ENCODE data around the gene KRTAP10-6.
"Not testable (repeated sequence)": the region's sequence is repeated elsewhere in the genome, so short reads cannot be mapped to it uniquely, and the experiment has no call there.

KRTAP10-6 gene, protein sequence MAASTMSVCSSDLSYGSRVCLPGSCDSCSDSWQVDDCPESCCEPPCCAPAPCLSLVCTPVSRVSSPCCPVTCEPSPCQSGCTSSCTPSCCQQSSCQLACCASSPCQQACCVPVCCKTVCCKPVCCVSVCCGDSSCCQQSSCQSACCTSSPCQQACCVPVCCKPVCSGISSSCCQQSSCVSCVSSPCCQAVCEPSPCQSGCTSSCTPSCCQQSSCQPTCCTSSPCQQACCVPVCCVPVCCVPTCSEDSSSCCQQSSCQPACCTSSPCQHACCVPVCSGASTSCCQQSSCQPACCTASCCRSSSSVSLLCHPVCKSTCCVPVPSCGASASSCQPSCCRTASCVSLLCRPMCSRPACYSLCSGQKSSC

DNA sequence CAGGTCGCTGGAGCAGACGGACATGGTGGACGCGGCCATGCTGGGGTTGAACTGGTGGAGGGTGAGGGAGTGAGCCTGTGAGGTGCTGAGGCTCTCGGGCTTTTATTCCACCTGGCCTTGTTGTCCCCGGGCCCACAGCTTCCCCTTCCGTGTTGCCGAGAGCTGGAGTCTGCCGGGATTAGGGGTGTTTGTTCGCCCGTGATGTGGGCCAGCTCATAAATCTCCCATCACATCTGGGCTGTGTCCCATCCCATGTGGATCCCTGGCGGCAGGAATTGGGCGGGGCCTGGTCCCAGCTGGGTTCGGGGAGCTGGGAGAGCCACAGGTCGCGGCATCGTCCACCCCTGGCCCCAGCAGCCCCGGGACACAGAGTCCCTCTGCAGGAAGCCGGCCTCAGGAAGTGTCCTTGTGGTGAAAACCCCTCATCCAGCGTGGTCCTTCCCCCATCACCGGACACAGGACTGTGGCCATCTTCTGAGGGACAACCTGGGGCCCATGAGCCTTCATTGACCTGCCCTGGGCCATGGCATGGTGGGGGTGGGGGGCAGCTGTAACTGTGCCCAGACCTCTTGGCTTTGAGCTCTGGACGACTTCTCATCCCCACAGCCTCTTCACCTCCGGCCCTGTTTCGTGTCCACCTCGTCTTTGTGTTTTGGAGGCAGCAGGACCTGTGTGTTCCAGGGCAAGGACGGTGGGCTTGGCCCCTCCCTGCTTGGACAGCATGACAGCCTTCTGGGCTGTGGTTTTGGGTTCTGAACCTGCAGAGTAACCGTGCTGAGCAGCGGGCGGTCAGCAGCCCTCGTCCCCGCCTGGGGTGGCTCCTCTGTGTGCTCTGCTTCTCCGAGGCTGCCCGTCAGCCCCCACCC lies at the start of gene KRTAP10-6:
KRTAP10-6 (minus strand) TSS at position 60 of the 866 bp plus-strand sequence; CDS start at position 39, 21 bp downstream.
- no peak for DNase-seq

DNA sequence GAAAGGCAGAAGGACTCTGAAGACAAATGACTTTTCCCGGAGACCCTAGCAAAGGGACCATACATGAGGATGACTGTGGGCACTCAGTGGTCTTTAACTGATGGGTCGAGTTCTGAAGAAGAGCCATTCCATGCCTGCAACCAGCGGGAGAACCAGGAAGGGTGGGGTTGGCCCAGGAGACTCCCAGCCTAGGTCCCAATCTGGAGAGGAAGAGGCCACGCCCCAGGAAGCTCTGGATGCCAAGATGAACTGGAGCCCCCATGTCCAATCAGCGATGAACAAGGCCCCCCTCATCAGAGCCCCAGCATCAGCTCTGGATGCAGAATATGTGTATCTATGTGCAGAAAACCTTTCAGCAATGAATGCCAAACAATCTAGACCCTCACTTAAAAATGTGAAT lies 48.5 kb upstream of the KRTAP10-6 start:
- DNase-seq, result no peak

DNA sequence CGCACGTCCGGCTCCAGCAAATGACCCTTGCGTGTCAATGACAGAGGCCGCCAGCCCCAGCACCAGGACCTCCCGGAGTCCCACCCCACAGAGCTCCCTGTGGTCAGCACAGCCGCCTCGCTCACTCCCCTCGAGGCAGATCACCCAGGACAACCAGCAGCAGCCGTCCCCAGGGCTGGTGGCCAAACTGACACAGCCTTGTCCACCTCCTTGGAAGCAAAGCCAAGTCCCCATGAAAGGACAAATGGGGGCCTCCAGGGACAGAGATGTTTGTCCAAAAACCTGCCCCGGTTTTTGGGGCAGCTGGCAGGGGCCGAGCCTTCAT lies 47.0 kb upstream of the KRTAP10-6 start:
- no peak for DNase-seq

DNA sequence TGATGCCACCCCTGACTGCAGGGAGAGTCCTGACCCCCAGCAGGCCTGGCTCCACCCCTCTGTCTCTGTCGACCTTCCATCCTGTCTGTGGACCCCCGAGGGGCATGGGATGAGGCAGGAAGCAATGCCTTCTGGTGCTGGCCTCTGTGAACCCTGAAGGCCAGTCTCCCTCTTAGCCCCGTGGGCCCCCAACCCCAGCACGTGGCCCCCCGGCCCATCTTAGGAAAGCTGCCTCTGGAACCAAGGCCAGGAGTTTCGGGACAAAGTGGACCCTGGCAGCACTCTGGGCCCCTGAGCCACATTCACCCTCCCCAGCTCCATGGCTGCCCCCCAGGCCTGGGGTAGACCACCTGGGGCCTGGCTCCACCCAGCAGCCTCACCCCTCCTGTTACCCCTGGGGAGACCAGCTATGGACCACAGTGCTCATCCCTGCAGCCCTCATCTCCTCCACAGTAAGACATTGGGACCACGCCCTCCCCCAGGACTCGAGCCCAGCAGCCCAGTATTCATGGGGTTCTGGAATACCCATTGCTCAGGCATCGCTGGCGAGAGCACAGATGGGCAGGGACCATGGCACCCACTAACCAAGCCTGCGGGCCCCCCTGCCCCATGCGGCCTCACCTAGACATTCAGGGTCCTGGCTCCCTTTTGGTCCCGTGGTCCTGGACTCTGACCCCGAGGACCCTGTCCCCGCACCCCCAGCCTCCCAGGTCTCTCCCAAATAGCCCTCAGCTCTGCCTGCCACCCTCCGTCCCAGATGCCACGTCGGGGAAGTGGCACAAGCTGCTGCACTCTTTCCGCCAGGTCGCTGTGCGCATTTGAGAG lies 46.4 kb upstream of the KRTAP10-6 start:
- not testable (repeated sequence) for DNase-seq

DNA sequence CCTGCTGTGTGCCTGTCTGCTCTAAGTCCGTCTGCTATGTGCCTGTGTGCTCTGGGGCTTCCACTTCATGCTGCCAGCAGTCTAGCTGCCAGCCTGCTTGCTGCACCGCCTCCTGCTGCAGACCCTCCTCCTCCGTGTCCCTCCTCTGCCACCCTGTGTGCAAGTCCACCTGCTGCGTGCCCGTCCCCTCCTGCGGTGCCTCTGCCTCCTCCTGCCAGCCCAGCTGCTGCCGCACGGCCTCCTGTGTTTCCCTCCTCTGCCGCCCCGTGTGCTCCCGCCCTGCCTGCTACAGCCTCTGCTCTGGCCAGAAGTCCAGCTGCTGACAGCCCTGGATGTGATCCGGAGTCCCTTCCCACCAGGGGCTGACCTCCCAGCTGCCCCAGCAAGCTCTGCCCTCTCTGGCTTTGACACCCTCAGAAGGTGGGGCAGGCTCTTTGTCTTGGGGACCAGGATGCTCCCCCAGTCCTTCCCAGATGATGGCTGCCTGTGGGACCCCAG lies 45.6 kb upstream of the KRTAP10-6 start:
- not testable (repeated sequence) for DNase-seq

DNA sequence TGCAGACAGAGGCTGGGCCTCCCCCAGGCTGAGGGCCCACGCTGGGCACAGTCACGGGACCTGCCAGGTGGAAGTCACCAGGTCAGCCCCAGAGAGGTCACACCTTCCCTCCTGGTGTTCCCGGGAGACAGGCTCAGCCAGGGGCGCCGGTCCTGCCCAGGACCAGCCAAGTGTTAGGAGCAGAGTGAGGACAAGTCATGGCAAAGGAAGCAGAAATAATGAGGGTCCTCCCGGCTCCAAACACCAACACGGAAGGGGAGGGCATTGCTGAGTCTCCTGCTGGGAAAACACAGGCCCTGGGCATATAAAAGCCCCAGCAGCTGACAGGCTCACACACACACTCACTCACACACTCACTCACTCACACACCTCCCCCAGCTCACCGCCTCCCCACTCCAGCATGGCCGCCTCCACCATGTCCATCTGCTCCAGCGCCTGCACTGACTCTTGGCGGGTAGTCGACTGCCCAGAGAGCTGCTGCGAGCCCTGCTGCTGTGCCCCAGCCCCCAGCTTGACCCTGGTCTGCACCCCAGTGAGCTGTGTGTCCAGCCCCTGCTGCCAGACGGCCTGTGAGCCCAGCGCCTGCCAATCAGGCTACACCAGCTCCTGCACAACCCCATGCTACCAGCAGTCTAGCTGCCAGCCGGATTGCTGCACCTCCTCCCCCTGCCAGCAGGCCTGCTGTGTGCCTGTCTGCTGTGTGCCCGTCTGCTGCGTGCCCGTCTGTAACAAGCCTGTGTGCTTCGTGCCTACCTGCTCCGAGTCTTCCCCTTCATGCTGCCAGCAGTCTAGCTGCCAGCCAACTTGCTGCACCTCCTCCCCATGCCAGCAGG lies 44.9 kb upstream of the KRTAP10-6 start, which contains the start of gene KRTAP10-10:
KRTAP10-10 (plus strand) TSS at position 339 of the 833 bp plus-strand sequence; CDS start at position 401, 62 bp downstream.
- no peak for DNase-seq

DNA sequence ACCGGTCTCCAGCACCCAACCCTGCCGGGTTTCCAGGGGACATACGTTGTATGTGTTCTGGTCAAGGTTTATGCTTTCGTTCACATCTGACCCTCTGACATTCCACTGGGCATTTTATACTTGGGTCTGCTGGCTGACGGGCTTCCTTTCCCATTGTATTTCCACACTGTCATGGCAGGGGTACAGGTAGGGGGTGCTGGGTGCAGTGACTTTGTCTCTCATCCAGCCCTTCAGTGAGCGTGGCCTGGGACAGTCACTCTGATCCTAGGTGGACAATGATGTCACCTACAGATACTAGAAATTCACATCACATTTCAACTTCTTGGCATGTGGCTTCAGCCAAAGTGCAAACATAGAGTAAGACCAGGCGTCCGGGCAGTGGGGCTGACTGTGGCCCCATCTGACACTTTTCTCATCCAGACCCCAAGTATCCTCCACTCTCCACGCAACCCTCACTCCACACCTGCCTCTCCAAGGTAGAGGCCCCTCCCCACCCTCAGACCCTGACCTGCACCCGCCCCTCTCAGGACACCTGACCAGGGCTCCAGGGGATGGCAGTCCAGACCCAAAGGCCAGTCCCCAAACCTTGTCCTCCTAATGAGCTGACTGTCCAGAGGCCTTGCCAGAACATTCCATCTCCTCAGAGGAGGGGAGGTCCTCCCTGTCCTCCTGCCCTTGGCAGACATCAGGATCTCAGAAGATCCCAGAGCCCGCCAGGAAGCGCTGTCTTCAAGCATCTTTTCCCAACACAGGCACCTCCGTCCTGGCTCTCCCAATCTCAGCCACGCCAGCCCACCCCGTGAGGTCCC lies 44.1 kb upstream of the KRTAP10-6 start:
- DNase-seq, result no peak

DNA sequence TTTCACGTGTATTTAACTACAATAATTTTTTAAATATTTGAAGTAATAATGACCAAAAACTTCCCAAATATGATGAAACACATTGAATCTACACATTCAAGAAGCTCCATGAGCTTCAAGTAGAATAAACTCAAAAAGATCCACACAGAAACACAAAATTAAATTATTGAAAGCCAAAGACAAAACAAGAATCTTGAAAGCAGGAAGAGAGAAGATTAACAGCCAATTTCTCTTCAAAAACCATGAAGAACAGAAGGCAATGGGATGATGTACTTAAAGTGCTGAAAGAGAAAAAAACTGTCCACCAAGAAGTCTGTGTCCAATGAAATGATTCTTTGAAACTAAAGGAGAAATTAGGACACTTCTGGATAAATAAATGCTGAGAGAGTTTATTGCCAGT lies 39.8 kb upstream of the KRTAP10-6 start:
- no peak for DNase-seq

DNA sequence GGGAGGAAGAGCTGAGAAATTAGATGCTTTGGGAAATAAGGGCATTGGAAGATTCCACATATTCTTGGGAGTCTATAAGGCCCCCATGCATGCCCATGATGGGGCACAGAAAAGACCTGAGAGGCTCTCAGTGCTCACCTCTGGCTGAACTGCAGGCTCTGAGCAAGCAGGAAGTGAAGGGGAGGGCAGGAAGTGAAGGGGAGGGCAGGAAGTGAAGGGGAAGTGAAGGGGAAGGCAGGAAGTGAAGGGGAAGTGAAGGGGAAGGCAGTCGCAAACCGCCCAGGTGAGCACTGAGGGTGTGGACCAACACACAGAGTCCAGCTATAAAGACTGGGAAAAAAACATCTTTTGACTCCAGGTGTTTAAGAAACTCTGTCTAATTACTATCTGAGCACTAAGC lies 38.1 kb upstream of the KRTAP10-6 start:
- no peak for DNase-seq

DNA sequence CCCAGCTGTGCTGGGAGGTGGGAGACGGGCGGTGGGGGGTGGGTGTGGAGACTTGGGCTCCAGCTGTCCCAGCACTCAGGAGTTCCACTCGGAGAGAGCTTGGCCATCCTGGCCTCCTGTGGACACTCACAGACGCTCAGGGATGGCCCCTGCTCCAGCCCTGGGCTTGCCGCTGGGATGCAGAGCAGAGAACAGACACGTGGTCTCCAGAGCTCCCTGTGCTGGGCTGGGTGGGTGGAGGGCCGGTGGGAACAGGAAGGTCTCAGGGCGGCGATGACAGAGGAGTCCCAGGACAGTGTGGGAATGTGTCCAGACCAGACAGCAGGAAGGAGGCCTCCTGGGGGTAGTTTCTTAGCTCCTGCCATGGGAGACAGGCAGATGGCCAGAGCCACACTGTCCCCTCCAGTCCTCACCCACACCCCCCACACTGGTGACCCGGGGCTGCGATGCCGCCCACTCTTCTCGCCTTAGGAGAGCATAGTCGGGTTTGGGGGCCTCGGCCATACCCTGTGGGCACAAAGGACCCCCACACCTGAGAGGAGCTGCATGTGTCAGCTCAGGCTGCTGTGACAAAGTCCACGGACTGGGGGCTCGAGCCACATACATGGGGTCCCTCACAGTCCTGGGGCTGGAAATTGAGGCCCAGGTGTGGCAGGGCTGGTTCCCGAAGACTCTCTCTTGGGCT lies 36.5 kb upstream of the KRTAP10-6 start:
- DNase-seq, result no peak

DNA sequence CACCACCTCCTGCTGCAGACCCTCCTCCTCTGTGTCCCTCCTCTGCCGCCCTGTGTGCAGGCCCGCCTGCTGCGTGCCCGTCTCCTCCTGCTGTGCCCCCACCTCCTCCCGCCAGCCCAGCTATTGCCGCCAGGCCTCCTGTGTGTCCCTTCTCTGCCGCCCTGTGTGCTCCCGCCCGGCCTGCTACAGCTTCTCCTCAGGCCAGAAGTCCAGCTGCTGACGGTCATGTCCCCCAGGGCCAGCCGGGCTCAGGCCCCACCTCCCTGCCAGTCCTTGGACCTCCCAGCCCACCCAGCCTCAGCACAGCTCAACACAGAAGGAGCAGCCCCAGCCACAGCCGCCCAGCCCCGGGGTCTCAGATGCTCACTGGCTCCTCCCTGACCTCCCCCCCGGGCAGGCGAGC lies 35.5 kb upstream of the KRTAP10-6 start:
- DNase-seq, result not testable (repeated sequence)

DNA sequence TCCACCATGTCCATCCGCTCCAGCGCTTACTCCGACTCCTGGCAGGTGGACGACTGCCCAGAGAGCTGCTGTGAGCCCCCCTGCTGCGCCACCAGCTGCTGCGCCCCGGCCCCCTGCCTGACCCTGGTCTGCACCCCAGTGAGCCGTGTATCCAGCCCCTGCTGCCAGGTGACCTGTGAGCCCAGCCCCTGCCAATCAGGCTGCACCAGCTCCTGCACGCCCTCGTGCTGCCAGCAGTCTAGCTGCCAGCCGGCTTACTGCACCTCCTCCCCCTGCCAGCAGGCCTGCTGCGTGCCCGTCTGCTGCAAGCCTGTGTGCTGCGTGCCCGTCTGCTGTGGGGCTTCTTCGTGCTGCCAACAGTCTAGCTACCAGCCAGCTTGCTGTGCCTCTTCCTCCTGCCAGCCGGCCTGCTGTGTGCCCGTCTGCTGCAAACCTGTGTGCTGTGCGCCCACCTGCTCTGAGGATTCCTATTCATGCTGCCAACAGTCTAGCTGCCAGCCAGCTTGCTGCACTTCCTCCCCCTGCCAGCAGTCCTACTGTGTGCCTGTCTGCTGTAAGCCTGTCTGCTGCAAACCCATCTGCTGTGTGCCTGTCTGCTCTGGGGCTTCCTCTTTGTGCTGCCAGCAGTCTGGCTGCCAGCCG lies 35.0 kb upstream of the KRTAP10-6 start:
- not testable (repeated sequence) for DNase-seq

DNA sequence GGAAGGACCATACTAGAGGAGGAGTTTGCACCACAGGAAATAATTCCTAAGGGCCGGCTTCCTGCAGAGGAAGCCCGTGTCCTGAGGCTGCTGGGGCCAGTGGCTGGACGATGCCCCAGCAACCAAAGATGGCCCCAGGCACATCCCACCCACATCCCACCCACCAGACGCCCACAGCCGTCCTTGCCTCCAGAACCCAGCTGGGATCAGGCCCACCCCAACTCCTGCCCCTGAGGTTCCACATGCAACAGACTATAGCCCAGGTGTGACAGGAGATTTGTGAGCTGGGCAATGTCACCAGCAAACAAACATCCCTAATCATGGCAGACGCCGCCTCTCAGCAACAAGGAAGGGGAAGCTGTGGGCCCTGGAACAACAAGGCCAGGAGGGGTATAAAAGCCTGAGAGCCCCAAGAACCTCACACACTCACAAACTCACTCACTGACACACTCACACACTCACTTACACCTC lies 34.4 kb upstream of the KRTAP10-6 start, which contains the start of gene KRTAP10-9:
KRTAP10-9 (plus strand) TSS at position 421 of the 471 bp plus-strand sequence. CDS start 79 bp downstream, outside the sequence.
- DNase-seq, result no peak

DNA sequence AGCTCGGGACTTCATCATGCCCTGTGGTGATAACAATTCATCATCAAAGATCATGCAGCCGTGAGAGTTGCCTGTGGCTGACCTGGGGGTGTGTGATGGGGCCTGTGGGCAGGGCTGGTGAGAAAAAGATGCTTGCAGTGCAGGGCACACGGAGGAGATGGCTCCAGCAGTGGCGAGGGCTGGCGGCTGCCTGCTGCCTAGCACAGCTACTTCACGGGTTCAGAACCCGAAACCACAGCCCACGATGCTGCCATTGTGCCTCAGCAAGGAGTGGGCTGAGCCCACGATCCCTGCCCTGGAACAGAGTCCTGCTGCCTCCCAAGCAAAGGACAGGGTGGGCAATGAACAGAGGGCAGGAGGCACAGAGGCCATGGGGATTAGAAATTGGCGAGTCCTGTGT lies 34.0 kb upstream of the KRTAP10-6 start:
- DNase-seq, result no peak

DNA sequence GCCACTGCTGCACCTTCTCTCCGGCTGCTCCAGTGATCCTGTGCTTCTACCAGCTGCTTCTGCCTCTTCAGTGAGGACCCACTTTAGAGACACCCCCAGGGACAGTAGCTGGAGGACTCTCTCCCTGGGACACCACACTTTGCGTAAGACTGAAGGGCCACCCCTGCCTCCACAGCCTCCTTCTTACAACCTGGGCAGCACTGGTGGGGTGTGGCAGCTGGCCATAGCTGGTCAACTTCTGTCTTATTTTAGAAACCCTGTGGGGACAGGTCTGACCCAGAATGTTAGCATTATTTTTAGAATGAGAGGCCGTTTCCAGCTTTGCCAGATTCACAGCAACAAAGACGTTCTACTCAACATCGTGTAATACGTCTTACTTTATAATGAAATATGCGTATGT lies 33.5 kb upstream of the KRTAP10-6 start:
- no peak for DNase-seq

DNA sequence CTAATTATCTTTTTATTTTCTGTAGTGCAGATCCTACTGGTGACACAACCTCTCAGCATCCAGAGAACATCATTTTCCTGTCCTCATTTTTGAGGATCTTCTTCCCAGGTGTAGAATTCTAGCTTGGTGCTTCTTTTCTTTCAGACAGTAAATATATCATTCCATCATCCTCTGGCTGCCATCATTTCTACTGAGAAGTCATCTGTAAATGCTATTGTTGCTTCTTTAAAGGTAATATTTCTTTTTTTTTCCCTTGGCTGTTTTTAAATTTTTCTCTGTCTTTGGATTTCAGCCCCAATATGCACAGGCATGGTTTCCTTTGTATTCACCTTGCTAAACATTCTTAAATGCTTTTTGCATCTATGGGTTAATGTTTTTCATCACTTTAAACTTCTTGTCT lies 31.3 kb upstream of the KRTAP10-6 start:
- no peak for DNase-seq

DNA sequence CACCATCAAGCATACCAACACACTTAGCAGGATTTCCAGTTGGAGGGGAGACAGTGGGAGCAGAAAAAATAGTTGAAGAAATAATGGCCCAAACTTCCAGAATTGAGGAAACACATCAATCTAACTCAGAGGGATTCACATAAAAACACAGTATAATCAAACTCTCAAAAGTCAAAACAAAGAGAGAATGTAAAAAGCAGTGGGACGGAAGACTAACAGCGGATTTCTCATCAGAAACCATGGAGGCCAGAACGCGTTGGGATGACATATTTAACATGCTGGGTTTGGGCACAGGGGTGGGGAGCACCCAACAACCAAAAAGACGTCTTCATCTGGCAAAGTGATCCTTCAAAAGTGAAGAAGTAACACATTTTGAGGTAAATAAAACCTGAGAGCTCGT lies 27.6 kb upstream of the KRTAP10-6 start:
- DNase-seq, result no peak

DNA sequence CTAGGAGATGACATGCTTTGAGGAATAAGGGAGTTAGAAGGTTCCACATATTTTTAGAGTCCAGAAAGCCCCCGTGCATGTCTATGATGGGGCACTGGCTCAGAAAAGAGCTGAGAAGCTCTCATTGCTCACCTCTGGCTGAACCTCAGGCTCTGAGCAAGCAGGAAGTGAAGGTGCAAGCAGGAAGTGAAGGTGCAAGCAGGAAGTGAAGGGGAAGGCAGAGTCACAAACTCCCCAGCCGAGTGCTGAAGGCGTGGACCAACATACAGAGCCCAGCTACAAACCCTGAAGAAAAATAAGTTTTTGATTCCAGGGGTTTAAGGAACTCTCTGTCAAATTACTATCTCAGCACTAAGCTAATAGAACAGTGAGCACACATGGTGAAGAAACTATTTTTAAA lies 26.6 kb upstream of the KRTAP10-6 start:
- no peak for DNase-seq

DNA sequence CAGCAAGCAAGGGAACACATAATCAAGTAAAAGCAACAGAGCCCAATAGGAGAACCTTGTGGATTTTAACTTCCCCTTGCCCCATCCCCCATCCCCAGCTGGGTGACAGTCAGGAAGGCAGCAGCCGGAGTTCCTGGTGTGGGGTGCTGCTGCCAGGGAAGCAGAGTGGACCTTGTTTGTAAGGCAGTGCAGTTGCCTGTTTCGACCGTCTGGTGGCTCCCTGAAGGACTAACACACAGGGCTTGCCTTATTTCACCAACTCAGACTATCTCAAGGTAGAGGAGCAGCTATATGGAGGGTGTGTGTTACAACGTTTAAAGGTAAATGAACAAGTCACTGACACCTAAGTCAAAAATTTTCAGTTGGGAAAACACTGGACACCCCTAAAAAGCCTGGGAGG lies 26.2 kb upstream of the KRTAP10-6 start:
- peak; percentile 2 for DNase-seq

DNA sequence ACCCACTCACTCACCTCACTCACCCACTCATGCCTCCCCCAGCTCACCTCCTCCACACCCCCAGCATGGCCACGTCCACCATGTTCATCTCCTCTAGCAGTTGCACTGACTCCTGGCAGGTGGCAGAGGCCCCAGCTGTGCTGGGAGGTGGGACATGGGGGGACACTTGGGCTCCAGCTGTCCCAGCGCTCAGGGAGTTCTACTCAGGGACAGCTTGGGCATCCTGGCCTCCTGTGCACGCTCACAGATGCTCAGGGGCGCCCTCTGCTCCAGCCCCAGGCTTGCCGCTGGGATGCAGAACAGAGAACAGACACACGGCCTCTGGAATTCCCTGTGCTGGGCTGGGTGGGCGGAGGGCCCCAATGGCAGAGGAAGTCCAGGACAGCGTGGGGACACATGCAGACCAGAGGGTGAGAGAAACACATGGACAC lies 24.8 kb upstream of the KRTAP10-6 start:
- no peak for DNase-seq
